ENCODE data around the gene PCNX2. TPM values are rescaled to one million over a fixed set of nuclear protein-coding genes. Genes with fewer than 3 reads are reported as not detected.

Gene PCNX2
- total RNA-seq, 1 experiment from 2014 or later = 63.4 TPM

- no peaks in the 10 kb centered on the region for H3K27me3 Mint-ChIP-seq (ENCODE audit: unreplicated experiment)
- H3K9me3 Mint-ChIP-seq (ENCODE audit: low read depth, unreplicated experiment) = no peaks in the 10 kb centered on the region
- CTCF ChIA-PET = no interaction called here
- H3K27ac Mint-ChIP-seq (ENCODE audit: unreplicated experiment) = no peak overlapping the region
- no peak overlapping the region for H3K4me3 Mint-ChIP-seq (ENCODE audit: low read depth, unreplicated experiment)
- no peak for TF ChIP-seq CTCF (IDR thresholded peaks at IDR 0.05; ENCODE audit: unreplicated experiment)
- peaks cover 7% of the 10 kb centered on the region for H3K36me3 Mint-ChIP-seq (ENCODE audit: insufficient read depth, unreplicated experiment)
- no peaks in the 10 kb centered on the region for H3K4me1 Mint-ChIP-seq (ENCODE audit: low read depth, unreplicated experiment)
- intact Hi-C loops (cut with micrococcal nuclease; ENCODE audit: unreplicated experiment) = no loop called here
- no peak for DNase-seq
- no TSS peak for BruUV-seq (replicated peaks)
Measured at GRCh38 chr1:233127157-233127556, 168.4 kb downstream of the PCNX2 start.

GRCh38 chr1:233122779-233123178 is 172.7 kb downstream of the PCNX2 start:
- CTCF ChIA-PET = interaction anchor here (0.7 kb wide), 1 partner anchor 502 kb away, joined by 4 read pairs; no protein-coding TSS in a partner anchor

GRCh38 chr1:233121947-233122559 is 173.5 kb downstream of the PCNX2 start:
- Mint-ChIP-seq H3K9me3 (ENCODE audit: low read depth, unreplicated experiment) (no peaks in the 10 kb centered on the region), H3K27me3 (ENCODE audit: unreplicated experiment) (no peaks in the 10 kb centered on the region), H3K36me3 (ENCODE audit: insufficient read depth, unreplicated experiment) (no peaks in the 10 kb centered on the region), H3K27ac (ENCODE audit: unreplicated experiment) (no peak overlapping the region), H3K4me3 (ENCODE audit: low read depth, unreplicated experiment) (no peak overlapping the region), H3K4me1 (ENCODE audit: low read depth, unreplicated experiment) (no peaks in the 10 kb centered on the region)
- BruUV-seq (replicated peaks) = no TSS peak
- CTCF ChIA-PET = interaction anchor here (0.7 kb wide), 1 partner anchor 502 kb away, joined by 4 read pairs; no protein-coding TSS in a partner anchor
- TF ChIP-seq CTCF (IDR thresholded peaks at IDR 0.05; ENCODE audit: unreplicated experiment) = no peak
- DNase-seq = no peak
- intact Hi-C loops (cut with micrococcal nuclease; ENCODE audit: unreplicated experiment) = no loop called here

More at GRCh38 chr1:233122779-233123178, 172.7 kb downstream of the PCNX2 start:
- no peaks in the 10 kb centered on the region for H3K9me3 Mint-ChIP-seq (ENCODE audit: low read depth, unreplicated experiment)
- no peaks in the 10 kb centered on the region for H3K27me3 Mint-ChIP-seq (ENCODE audit: unreplicated experiment)
- TF ChIP-seq CTCF (IDR thresholded peaks at IDR 0.05; ENCODE audit: unreplicated experiment) = no peak
- no peaks in the 10 kb centered on the region for H3K36me3 Mint-ChIP-seq (ENCODE audit: insufficient read depth, unreplicated experiment)
- no peak for DNase-seq
- H3K27ac Mint-ChIP-seq (ENCODE audit: unreplicated experiment) = no peak overlapping the region
- no peaks in the 10 kb centered on the region for H3K4me1 Mint-ChIP-seq (ENCODE audit: low read depth, unreplicated experiment)
- no peak overlapping the region for H3K4me3 Mint-ChIP-seq (ENCODE audit: low read depth, unreplicated experiment)
- BruUV-seq (replicated peaks) = no TSS peak
- intact Hi-C loops (cut with micrococcal nuclease; ENCODE audit: unreplicated experiment) = no loop called here

GRCh38 chr1:233114860-233115259 is 180.7 kb downstream of the PCNX2 start:
- CTCF ChIA-PET = no interaction called here

More at GRCh38 chr1:233114860-233115259, 180.7 kb downstream of the PCNX2 start:
- H3K4me3 Mint-ChIP-seq (ENCODE audit: low read depth, unreplicated experiment) = no peak overlapping the region
- H3K27ac Mint-ChIP-seq (ENCODE audit: unreplicated experiment) = peak overlapping the region; percentile 84
- peaks cover 30% of the 10 kb centered on the region for H3K4me1 Mint-ChIP-seq (ENCODE audit: low read depth, unreplicated experiment)
- BruUV-seq (replicated peaks) = no TSS peak
- TF ChIP-seq CTCF (IDR thresholded peaks at IDR 0.05; ENCODE audit: unreplicated experiment) = no peak
- no peaks in the 10 kb centered on the region for H3K27me3 Mint-ChIP-seq (ENCODE audit: unreplicated experiment)
- no peak for DNase-seq
- intact Hi-C loops (cut with micrococcal nuclease; ENCODE audit: unreplicated experiment) = loop anchor here (5.0 to 10.0 kb wide), 4 partner anchors 57 to 1708 kb away; partner anchors contain the start of gene SIPA1L2
- H3K36me3 Mint-ChIP-seq (ENCODE audit: insufficient read depth, unreplicated experiment) = peaks cover 18% of the 10 kb centered on the region
- no peaks in the 10 kb centered on the region for H3K9me3 Mint-ChIP-seq (ENCODE audit: low read depth, unreplicated experiment)

Measured in Calu3 (cell line).